ENCODE data around the gene TMEM184A.

GRCh38 chr7:1546274-1546908 lies 9.6 kb downstream of the TMEM184A start:
- TF ChIP-seq EZH2phosphoT487 (IDR thresholded peaks at IDR 0.05; ENCODE audit: unreplicated experiment) (no peak), EZH2 (IDR thresholded peaks at IDR 0.05; ENCODE audit: low read depth, unreplicated experiment) (no peak), POLR2AphosphoS5 (IDR thresholded peaks at IDR 0.05; ENCODE audit: low read depth) (no peak), ZNF331 (CRISPR knock-in tag; IDR thresholded peaks at IDR 0.05; ENCODE audit: low read depth) (no peak), JUNB (IDR thresholded peaks at IDR 0.05; ENCODE audit: unreplicated experiment) (no peak), ZNF114 (CRISPR knock-in tag; IDR thresholded peaks at IDR 0.05) (no peak), CREB1 (CRISPR knock-in tag; IDR thresholded peaks at IDR 0.05; ENCODE audit: low read depth) (no peak), STAT1 (IDR thresholded peaks at IDR 0.05; ENCODE audit: unreplicated experiment) (no peak), NANOG (IDR thresholded peaks at IDR 0.05; ENCODE audit: borderline replicate concordance) (no peak)
- TF ChIP-seq, protein P1, sequence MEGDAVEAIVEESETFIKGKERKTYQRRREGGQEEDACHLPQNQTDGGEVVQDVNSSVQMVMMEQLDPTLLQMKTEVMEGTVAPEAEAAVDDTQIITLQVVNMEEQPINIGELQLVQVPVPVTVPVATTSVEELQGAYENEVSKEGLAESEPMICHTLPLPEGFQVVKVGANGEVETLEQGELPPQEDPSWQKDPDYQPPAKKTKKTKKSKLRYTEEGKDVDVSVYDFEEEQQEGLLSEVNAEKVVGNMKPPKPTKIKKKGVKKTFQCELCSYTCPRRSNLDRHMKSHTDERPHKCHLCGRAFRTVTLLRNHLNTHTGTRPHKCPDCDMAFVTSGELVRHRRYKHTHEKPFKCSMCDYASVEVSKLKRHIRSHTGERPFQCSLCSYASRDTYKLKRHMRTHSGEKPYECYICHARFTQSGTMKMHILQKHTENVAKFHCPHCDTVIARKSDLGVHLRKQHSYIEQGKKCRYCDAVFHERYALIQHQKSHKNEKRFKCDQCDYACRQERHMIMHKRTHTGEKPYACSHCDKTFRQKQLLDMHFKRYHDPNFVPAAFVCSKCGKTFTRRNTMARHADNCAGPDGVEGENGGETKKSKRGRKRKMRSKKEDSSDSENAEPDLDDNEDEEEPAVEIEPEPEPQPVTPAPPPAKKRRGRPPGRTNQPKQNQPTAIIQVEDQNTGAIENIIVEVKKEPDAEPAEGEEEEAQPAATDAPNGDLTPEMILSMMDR (conservative IDR thresholded peaks at IDR 0.05; ENCODE audit: low read depth in 2 of 2), result no peak
- TF ChIP-seq, protein P2, sequence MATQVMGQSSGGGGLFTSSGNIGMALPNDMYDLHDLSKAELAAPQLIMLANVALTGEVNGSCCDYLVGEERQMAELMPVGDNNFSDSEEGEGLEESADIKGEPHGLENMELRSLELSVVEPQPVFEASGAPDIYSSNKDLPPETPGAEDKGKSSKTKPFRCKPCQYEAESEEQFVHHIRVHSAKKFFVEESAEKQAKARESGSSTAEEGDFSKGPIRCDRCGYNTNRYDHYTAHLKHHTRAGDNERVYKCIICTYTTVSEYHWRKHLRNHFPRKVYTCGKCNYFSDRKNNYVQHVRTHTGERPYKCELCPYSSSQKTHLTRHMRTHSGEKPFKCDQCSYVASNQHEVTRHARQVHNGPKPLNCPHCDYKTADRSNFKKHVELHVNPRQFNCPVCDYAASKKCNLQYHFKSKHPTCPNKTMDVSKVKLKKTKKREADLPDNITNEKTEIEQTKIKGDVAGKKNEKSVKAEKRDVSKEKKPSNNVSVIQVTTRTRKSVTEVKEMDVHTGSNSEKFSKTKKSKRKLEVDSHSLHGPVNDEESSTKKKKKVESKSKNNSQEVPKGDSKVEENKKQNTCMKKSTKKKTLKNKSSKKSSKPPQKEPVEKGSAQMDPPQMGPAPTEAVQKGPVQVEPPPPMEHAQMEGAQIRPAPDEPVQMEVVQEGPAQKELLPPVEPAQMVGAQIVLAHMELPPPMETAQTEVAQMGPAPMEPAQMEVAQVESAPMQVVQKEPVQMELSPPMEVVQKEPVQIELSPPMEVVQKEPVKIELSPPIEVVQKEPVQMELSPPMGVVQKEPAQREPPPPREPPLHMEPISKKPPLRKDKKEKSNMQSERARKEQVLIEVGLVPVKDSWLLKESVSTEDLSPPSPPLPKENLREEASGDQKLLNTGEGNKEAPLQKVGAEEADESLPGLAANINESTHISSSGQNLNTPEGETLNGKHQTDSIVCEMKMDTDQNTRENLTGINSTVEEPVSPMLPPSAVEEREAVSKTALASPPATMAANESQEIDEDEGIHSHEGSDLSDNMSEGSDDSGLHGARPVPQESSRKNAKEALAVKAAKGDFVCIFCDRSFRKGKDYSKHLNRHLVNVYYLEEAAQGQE (IDR thresholded peaks at IDR 0.05; ENCODE audit: unreplicated experiment), result no peak
- TF ChIP-seq, protein P3, sequence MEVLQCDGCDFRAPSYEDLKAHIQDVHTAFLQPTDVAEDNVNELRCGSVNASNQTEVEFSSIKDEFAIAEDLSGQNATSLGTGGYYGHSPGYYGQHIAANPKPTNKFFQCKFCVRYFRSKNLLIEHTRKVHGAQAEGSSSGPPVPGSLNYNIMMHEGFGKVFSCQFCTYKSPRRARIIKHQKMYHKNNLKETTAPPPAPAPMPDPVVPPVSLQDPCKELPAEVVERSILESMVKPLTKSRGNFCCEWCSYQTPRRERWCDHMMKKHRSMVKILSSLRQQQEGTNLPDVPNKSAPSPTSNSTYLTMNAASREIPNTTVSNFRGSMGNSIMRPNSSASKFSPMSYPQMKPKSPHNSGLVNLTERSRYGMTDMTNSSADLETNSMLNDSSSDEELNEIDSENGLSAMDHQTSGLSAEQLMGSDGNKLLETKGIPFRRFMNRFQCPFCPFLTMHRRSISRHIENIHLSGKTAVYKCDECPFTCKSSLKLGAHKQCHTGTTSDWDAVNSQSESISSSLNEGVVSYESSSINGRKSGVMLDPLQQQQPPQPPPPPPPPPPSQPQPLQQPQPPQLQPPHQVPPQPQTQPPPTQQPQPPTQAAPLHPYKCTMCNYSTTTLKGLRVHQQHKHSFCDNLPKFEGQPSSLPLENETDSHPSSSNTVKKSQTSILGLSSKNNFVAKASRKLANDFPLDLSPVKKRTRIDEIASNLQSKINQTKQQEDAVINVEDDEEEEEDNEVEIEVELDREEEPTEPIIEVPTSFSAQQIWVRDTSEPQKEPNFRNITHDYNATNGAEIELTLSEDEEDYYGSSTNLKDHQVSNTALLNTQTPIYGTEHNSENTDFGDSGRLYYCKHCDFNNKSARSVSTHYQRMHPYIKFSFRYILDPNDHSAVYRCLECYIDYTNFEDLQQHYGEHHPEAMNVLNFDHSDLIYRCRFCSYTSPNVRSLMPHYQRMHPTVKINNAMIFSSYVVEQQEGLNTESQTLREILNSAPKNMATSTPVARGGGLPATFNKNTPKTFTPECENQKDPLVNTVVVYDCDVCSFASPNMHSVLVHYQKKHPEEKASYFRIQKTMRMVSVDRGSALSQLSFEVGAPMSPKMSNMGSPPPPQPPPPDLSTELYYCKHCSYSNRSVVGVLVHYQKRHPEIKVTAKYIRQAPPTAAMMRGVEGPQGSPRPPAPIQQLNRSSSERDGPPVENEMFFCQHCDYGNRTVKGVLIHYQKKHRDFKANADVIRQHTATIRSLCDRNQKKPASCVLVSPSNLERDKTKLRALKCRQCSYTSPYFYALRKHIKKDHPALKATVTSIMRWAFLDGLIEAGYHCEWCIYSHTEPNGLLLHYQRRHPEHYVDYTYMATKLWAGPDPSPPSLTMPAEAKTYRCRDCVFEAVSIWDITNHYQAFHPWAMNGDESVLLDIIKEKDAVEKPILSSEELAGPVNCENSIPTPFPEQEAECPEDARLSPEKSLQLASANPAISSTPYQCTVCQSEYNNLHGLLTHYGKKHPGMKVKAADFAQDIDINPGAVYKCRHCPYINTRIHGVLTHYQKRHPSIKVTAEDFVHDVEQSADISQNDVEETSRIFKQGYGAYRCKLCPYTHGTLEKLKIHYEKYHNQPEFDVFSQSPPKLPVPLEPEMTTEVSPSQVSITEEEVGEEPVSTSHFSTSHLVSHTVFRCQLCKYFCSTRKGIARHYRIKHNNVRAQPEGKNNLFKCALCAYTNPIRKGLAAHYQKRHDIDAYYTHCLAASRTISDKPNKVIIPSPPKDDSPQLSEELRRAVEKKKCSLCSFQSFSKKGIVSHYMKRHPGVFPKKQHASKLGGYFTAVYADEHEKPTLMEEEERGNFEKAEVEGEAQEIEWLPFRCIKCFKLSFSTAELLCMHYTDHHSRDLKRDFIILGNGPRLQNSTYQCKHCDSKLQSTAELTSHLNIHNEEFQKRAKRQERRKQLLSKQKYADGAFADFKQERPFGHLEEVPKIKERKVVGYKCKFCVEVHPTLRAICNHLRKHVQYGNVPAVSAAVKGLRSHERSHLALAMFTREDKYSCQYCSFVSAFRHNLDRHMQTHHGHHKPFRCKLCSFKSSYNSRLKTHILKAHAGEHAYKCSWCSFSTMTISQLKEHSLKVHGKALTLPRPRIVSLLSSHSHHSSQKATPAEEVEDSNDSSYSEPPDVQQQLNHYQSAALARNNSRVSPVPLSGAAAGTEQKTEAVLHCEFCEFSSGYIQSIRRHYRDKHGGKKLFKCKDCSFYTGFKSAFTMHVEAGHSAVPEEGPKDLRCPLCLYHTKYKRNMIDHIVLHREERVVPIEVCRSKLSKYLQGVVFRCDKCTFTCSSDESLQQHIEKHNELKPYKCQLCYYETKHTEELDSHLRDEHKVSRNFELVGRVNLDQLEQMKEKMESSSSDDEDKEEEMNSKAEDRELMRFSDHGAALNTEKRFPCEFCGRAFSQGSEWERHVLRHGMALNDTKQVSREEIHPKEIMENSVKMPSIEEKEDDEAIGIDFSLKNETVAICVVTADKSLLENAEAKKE (CRISPR knock-in tag; IDR thresholded peaks at IDR 0.05), result no peak
